ENCODE results near the gene GLI3.

GRCh38 chr7:42211938-42212337 is 25.1 kb downstream of the GLI3 start:
- TF ChIP-seq CTCF (IDR thresholded peaks at IDR 0.05 in 8 of 11, conservative IDR thresholded peaks at IDR 0.05 in 3 of 11) (no peak), POLR2A (IDR thresholded peaks at IDR 0.05) (no peak), POLR2AphosphoS5 (IDR thresholded peaks at IDR 0.05) (no peak)

Data from spleen (tissue), 7 donors.